ENCODE data around the gene CUL7.

CUL7 gene

GRCh38 chr6:43016176-43016942 lies 37.3 kb downstream of the CUL7 start:
- no peak for DNase-seq (ENCODE audit: extremely low read depth, insufficient read length)
- no peak for TF ChIP-seq CTCF (IDR thresholded peaks at IDR 0.05; ENCODE audit: insufficient read depth, low read length, poor library complexity, severe bottlenecking)
- H3K36me3 ChIP-seq (ENCODE audit: control insufficient read depth, insufficient read depth, low read length) = peaks cover 18% of the 10 kb centered on the region
- H3K27me3 ChIP-seq (replicated peaks; ENCODE audit: control insufficient read depth, insufficient read depth, low read length) = no peaks in the 10 kb centered on the region
- H3K4me3 ChIP-seq (replicated peaks; ENCODE audit: low read depth, low read length) = no peak overlapping the region

- H3K27me3 ChIP-seq (replicated peaks; ENCODE audit: control insufficient read depth, insufficient read depth, low read length) = no peaks in the 10 kb centered on the region
- TF ChIP-seq CTCF (IDR thresholded peaks at IDR 0.05; ENCODE audit: insufficient read depth, low read length, poor library complexity, severe bottlenecking) = no peak
- no peak for DNase-seq (ENCODE audit: extremely low read depth, insufficient read length)
- peak overlapping the region; percentile 65 for H3K4me3 ChIP-seq (replicated peaks; ENCODE audit: low read depth, low read length)
- peaks cover 26% of the 10 kb centered on the region for H3K36me3 ChIP-seq (ENCODE audit: control insufficient read depth, insufficient read depth, low read length)
These were observed 39.2 kb downstream of the CUL7 start for GRCh38 chr6:43014434-43014909.

GRCh38 chr6:43013843-43014433 lies 39.7 kb downstream of the CUL7 start, which contains the start of the genes KLHDC3 and MEA1:
Gene KLHDC3 (plus strand): TSS chr6:43014249. CDS start chr6:43017193, 2,944 bp downstream.
Gene MEA1 (minus strand): TSS chr6:43013946. CDS start chr6:43013813, 133 bp downstream.
- H3K27me3 ChIP-seq (replicated peaks; ENCODE audit: control insufficient read depth, insufficient read depth, low read length) = no peaks in the 10 kb centered on the region
- H3K4me3 ChIP-seq (replicated peaks; ENCODE audit: low read depth, low read length) = peak within 1 kb of the TSS; percentile 67
- H3K36me3 ChIP-seq (ENCODE audit: control insufficient read depth, insufficient read depth, low read length) = peaks cover 26% of the 10 kb centered on the region
- TF ChIP-seq CTCF (IDR thresholded peaks at IDR 0.05; ENCODE audit: insufficient read depth, low read length, poor library complexity, severe bottlenecking) = no peak
- peak; percentile 98 for DNase-seq (ENCODE audit: extremely low read depth, insufficient read length)

- Histone ChIP-seq H3K27me3 (replicated peaks; ENCODE audit: control insufficient read depth, insufficient read depth, low read length) (no peaks in the 10 kb centered on the region), H3K4me3 (replicated peaks; ENCODE audit: low read depth, low read length) (peak overlapping the region; percentile 67), H3K36me3 (ENCODE audit: control insufficient read depth, insufficient read depth, low read length) (peaks cover 24% of the 10 kb centered on the region)
- DNase-seq (ENCODE audit: extremely low read depth, insufficient read length) = no peak
- TF ChIP-seq CTCF (IDR thresholded peaks at IDR 0.05; ENCODE audit: insufficient read depth, low read length, poor library complexity, severe bottlenecking) = no peak
These were observed 40.4 kb downstream of the CUL7 start for GRCh38 chr6:43013097-43013842.

- no peak for TF ChIP-seq CTCF (IDR thresholded peaks at IDR 0.05; ENCODE audit: insufficient read depth, low read length, poor library complexity, severe bottlenecking)
- Histone ChIP-seq H3K27me3 (replicated peaks; ENCODE audit: control insufficient read depth, insufficient read depth, low read length) (no peaks in the 10 kb centered on the region), H3K36me3 (ENCODE audit: control insufficient read depth, insufficient read depth, low read length) (peaks cover 26% of the 10 kb centered on the region), H3K4me3 (replicated peaks; ENCODE audit: low read depth, low read length) (peak overlapping the region; percentile 67)
- DNase-seq (ENCODE audit: extremely low read depth, insufficient read length) = no peak
These were observed 41.3 kb downstream of the CUL7 start for GRCh38 chr6:43012364-43012763.

All from GM06990 (cell line).